H1 (cell line): ENCODE results near the gene GATAD2B. TPM values are rescaled to one million over a fixed set of nuclear protein-coding genes. Genes with fewer than 3 reads are reported as not detected.

ENCODE experiments used
- ASH2L ChIP-seq: fragments of 200-600, 300-600 bp; sonication (generic); IDR thresholded peaks from one replicate; pipeline ENCODE4 v1.7.1; 2017; ENCODE audit warnings: low read length
- FOSL1 ChIP-seq: IDR thresholded peaks from 2 replicates; pipeline ENCODE4 v1.6.1; 2011; ENCODE audit warnings: mild to moderate bottlenecking, low read depth, low read length, moderate library complexity; ENCODE audit not compliant: insufficient read depth
- KDM4A ChIP-seq: IDR thresholded peaks from one replicate; pipeline ENCODE4 v1.7.1; 2012; ENCODE audit warnings: low read depth, mild to moderate bottlenecking, moderate library complexity, low read length, inconsistent platforms; ENCODE audit not compliant: severe bottlenecking
- SRF ChIP-seq: IDR thresholded peaks from 2 replicates; pipeline ENCODE4 v1.6.1; 2011; ENCODE audit warnings: mild to moderate bottlenecking, low read depth, low read length, moderate library complexity
- polyA plus RNA-seq, 7 experiments: library from polyadenylated mRNA; depleted of rRNA in 3 of 7; stranded (reverse) in 5 of 7; unstranded in 2 of 7; fragments of >200 nt in 5 of 7; fragments of 200-250 nt in 2 of 7; gene quantifications; 1 replicate in 5 of 7; 2 replicates in 1 of 7; 4 replicates in 1 of 7; pipeline versions ENCODE4 v1.2.1 to v1.2.3, GENCODE V29; 2011 to 2013; ENCODE audit warnings: missing spikeins in 2 of 7, mixed read lengths in 2 of 7
- total RNA-seq: library from RNA; stranded (reverse); fragmentation: NEBNext Ultra II Directional; extraction: Animal tissue kit (Norgen Biotek cat#: 25700); gene quantifications from 2 replicates; pipeline ENCODE4 v1.2.1, GENCODE V29; 2021
- TF ChIP-seq, protein P1 (sequence below): IDR thresholded peaks from 2 replicates; pipeline ENCODE4 v1.6.1; 2011; ENCODE audit warnings: low read depth, mild to moderate bottlenecking, low read length; ENCODE audit not compliant: insufficient read depth

GATAD2B gene
- total and polyA plus RNA-seq, 2 of the 8 experiments (the other 6 are each of a cell fraction or from before 2014, with no cell fraction given) = 8.4 to 39.1 TPM

DNA sequence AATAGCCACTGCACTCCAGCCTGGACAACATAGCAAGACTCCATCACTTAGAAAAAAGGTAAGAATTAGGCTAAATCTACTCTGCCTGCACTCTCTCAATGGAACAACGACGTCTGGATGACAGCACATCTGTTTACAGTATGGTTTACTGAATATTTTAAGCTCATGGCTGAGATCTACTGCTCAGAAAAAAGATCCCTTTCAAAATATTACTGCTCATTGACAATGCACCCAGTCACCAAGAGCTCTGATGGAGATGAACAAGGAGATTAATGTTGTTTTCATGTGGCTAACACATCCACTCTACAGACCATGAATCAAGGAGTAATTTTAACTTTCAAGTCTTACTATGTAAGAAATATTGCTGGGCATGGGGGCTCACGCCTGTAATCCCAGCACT is 89.6 kb downstream of the GATAD2B start (continued):
- TF ChIP-seq FOSL1 (no peak), KDM4A (no peak), SRF (no peak), ASH2L (no peak)
- TF ChIP-seq, protein P1, sequence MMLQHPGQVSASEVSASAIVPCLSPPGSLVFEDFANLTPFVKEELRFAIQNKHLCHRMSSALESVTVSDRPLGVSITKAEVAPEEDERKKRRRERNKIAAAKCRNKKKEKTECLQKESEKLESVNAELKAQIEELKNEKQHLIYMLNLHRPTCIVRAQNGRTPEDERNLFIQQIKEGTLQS = no peak
